ENCODE data around the gene ARRB1.

GRCh38 chr11:75230621-75231020, 120.8 kb downstream of the ARRB1 start:
- TF ChIP-seq KLF8 (tag by site-specific recombination; IDR thresholded peaks at IDR 0.05) (no peak), CTCF (tag by site-specific recombination; IDR thresholded peaks at IDR 0.05) (no peak), ZNF645 (tag by site-specific recombination; IDR thresholded peaks at IDR 0.05) (no peak), REST (tag by site-specific recombination; IDR thresholded peaks at IDR 0.05) (no peak), YY1 (tag by site-specific recombination; IDR thresholded peaks at IDR 0.05) (no peak), ZSCAN4 (tag by site-specific recombination; IDR thresholded peaks at IDR 0.05) (no peak), ELK4 (IDR thresholded peaks at IDR 0.05; ENCODE audit: borderline replicate concordance, low read depth, low read length) (no peak), ZBTB48 (tag by site-specific recombination; IDR thresholded peaks at IDR 0.05) (no peak)
